ENCODE measurements around the gene EPB41L4B.

The EPB41L4B gene

GRCh38 chr9:109182940-109183798 lies 137.7 kb downstream of the EPB41L4B start:
- TF ChIP-seq, protein P1, sequence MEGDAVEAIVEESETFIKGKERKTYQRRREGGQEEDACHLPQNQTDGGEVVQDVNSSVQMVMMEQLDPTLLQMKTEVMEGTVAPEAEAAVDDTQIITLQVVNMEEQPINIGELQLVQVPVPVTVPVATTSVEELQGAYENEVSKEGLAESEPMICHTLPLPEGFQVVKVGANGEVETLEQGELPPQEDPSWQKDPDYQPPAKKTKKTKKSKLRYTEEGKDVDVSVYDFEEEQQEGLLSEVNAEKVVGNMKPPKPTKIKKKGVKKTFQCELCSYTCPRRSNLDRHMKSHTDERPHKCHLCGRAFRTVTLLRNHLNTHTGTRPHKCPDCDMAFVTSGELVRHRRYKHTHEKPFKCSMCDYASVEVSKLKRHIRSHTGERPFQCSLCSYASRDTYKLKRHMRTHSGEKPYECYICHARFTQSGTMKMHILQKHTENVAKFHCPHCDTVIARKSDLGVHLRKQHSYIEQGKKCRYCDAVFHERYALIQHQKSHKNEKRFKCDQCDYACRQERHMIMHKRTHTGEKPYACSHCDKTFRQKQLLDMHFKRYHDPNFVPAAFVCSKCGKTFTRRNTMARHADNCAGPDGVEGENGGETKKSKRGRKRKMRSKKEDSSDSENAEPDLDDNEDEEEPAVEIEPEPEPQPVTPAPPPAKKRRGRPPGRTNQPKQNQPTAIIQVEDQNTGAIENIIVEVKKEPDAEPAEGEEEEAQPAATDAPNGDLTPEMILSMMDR (IDR thresholded peaks at IDR 0.05; ENCODE audit: poor library complexity, severe bottlenecking), result peak; percentile 61
- Histone ChIP-seq H3K4me3 (ENCODE audit: severe bottlenecking) (no peak overlapping the region), H3K9me3 (ENCODE audit: severe bottlenecking) (no peaks in the 10 kb centered on the region), H3K27ac (ENCODE audit: poor library complexity, severe bottlenecking) (no peak overlapping the region), H3K27me3 (ENCODE audit: insufficient read depth, poor library complexity, severe bottlenecking) (no peaks in the 10 kb centered on the region), H3K4me1 (ENCODE audit: insufficient read depth, poor library complexity, severe bottlenecking) (no peaks in the 10 kb centered on the region), H3K36me3 (ENCODE audit: low read depth) (no peaks in the 10 kb centered on the region)
- ATAC-seq (ENCODE audit: low read depth) (peak; percentile 67), DNase-seq (ENCODE audit: low spot score) (no peak)

DNA sequence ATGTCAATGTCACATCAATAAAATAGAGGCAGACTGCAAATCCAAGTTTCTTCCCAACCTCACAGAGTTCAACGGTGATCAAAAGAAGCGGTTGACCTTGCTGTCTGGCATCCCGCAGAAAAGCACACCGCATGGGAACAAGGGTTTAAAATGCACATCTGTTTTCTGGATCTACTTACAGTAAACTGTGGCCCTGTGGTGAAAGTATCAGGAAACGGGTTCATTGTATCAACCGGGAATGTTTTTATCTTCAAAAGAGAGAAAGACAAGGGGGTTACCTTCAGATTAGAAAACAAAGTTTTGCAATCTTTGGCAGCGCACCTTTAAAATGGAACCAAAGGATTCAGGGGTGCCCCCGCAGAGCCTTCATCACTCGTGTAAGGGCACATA lies 138.3 kb downstream of the EPB41L4B start:
- no peak for ATAC-seq (ENCODE audit: low read depth)

DNA sequence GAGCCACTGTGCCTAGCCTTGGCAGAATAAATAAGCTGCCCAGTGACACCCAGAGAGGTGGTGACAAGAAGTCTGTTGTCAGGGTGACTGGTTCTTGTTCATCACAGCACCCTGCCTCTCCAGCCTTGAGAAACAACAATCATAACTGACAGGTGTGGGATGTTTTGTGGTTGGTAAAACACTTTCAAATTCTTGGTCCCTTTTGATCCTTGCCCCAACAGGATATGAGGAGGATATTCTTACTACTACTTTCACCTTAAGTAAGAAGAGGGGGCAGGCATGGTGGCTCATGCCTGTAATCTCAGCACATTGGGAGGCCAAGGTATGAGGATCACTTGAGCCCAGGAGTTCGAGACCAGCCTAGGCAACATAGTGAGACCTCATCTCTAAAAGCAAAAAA lies 139.6 kb downstream of the EPB41L4B start:
- H3K4me1 ChIP-seq (ENCODE audit: insufficient read depth, poor library complexity, severe bottlenecking), result no peaks in the 10 kb centered on the region
- DNase-seq (ENCODE audit: low spot score) (no peak), ATAC-seq (ENCODE audit: low read depth) (no peak)
- no peak overlapping the region for H3K4me3 ChIP-seq (ENCODE audit: severe bottlenecking)
- TF ChIP-seq, protein P1 (IDR thresholded peaks at IDR 0.05; ENCODE audit: poor library complexity, severe bottlenecking), result no peak
- no peaks in the 10 kb centered on the region for H3K27me3 ChIP-seq (ENCODE audit: insufficient read depth, poor library complexity, severe bottlenecking)
- H3K9me3 ChIP-seq (ENCODE audit: severe bottlenecking), result no peaks in the 10 kb centered on the region
- no peak overlapping the region for H3K27ac ChIP-seq (ENCODE audit: poor library complexity, severe bottlenecking)
- no peaks in the 10 kb centered on the region for H3K36me3 ChIP-seq (ENCODE audit: low read depth)

More for the DNA sequence above, 138.3 kb downstream of the EPB41L4B start:
- no peaks in the 10 kb centered on the region for H3K4me1 ChIP-seq (ENCODE audit: insufficient read depth, poor library complexity, severe bottlenecking)
- H3K9me3 ChIP-seq (ENCODE audit: severe bottlenecking), result no peaks in the 10 kb centered on the region
- TF ChIP-seq, protein P1 (IDR thresholded peaks at IDR 0.05; ENCODE audit: poor library complexity, severe bottlenecking), result no peak
- no peaks in the 10 kb centered on the region for H3K36me3 ChIP-seq (ENCODE audit: low read depth)
- H3K27me3 ChIP-seq (ENCODE audit: insufficient read depth, poor library complexity, severe bottlenecking), result no peaks in the 10 kb centered on the region
- no peak overlapping the region for H3K4me3 ChIP-seq (ENCODE audit: severe bottlenecking)
- H3K27ac ChIP-seq (ENCODE audit: poor library complexity, severe bottlenecking), result no peak overlapping the region
- no peak for DNase-seq (ENCODE audit: low spot score)

DNA sequence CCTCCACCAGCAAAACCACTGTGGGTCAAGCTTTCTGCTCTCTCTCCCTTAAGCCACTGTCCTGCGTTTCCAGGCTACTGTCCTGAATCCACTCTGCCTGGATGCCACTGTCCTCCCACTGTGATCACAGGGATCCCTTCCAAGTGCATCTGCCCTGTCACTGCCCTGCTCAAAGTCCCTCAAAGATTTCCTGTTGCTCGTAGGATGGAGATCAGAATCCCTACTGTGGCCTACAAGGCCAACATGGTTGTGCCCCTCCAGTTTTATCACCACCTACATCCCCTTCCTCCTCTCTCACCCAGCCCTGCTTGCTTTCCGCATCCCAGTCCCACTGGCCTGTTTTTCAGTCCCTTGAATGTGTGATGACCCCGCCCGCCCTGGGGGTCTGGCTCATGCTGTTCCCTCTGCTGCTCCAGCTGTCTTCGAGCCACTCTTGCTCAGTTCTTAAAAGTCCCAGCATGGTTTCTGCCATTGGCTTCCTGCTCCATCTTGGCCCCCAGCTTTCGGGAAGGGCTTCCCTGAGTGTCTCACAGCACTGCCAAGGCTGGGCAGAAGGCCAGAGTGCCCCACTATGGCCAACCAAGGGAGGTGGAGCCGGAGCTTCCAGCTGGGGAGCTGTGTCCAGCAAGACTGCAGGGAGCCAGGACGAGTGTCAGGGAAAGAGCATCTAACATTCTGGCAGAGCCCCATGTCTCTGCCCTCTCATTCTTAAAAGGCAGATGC lies 140.9 kb downstream of the EPB41L4B start:
- Histone ChIP-seq H3K4me1 (ENCODE audit: insufficient read depth, poor library complexity, severe bottlenecking) (no peaks in the 10 kb centered on the region), H3K4me3 (ENCODE audit: severe bottlenecking) (no peak overlapping the region), H3K36me3 (ENCODE audit: low read depth) (no peaks in the 10 kb centered on the region), H3K27me3 (ENCODE audit: insufficient read depth, poor library complexity, severe bottlenecking) (no peaks in the 10 kb centered on the region), H3K27ac (ENCODE audit: poor library complexity, severe bottlenecking) (no peak overlapping the region), H3K9me3 (ENCODE audit: severe bottlenecking) (no peaks in the 10 kb centered on the region)
- TF ChIP-seq, protein P1 (IDR thresholded peaks at IDR 0.05; ENCODE audit: poor library complexity, severe bottlenecking), result no peak
- ATAC-seq (ENCODE audit: low read depth), result no peak
- no peak for DNase-seq (ENCODE audit: low spot score)

Data from RWPE2 (cell line).